Subcutaneous adipose tissue (tissue), 4 donors: ENCODE measurements around the gene TSC22D2. TPM values are rescaled to one million over a fixed set of nuclear protein-coding genes. Genes with fewer than 3 reads are reported as not detected.

Source experiments
- total RNA-seq, 4 donors: library from RNA; depleted of rRNA; stranded (reverse); fragments of >200 nt; gene quantifications; one replicate each; pipeline ENCODE4 v1.1.0, GENCODE V29; 2016
- TF ChIP-seq, protein P1 (sequence below): fragments of 450-650 bp; IDR thresholded peaks from one replicate; pipeline ENCODE4 v1.5.1; 2016; ENCODE audit warnings: low read depth, mild to moderate bottlenecking, control low read depth, antibody characterized with exemption, moderate library complexity

The TSC22D2 gene
- total RNA-seq, 4 donors from 2014 or later, result 11.2 to 36.5 (median 18.0) TPM

DNA sequence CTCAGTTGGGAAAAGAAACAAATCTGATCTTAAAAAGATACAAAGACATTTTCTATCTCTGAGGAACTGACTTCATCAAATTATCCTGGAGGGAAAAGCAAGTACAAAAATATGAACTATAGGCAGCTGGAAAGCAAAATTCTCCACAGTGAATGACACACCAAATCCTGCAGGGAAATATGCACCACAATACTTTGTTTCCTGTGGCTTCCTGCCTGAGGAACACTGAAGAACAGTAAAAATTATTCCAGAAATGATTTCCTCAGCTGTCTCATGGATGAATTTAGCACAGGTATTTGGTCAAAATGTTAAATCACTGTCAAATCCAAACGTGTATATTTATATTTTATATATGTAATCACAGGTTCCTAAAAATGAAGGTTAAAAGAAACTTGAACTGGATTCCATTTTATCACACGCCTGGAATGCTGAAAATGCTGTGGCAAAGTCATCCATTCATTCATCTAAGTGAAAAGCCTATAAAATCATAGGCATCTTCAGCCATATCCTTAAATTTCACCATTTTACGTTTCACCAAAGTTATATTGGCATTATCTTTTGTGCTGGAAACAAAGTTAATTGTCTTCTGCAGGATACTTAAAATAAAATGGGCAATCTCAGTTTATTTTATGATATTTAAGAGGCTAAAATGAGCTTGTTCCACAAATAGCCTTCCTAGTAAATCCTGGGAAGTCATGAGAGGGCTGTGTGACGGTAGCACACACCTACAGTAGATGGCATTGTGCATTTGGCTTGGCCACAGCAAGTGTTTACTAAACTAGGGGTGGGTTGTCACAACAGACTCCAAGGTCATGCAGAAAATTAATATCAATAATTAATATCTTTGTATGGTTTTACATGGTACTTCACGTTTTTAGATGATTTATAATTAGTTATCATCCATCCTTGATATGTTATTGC lies 19.3 kb upstream of the TSC22D2 start:
- TF ChIP-seq, protein P1, sequence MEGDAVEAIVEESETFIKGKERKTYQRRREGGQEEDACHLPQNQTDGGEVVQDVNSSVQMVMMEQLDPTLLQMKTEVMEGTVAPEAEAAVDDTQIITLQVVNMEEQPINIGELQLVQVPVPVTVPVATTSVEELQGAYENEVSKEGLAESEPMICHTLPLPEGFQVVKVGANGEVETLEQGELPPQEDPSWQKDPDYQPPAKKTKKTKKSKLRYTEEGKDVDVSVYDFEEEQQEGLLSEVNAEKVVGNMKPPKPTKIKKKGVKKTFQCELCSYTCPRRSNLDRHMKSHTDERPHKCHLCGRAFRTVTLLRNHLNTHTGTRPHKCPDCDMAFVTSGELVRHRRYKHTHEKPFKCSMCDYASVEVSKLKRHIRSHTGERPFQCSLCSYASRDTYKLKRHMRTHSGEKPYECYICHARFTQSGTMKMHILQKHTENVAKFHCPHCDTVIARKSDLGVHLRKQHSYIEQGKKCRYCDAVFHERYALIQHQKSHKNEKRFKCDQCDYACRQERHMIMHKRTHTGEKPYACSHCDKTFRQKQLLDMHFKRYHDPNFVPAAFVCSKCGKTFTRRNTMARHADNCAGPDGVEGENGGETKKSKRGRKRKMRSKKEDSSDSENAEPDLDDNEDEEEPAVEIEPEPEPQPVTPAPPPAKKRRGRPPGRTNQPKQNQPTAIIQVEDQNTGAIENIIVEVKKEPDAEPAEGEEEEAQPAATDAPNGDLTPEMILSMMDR, result no peak

DNA sequence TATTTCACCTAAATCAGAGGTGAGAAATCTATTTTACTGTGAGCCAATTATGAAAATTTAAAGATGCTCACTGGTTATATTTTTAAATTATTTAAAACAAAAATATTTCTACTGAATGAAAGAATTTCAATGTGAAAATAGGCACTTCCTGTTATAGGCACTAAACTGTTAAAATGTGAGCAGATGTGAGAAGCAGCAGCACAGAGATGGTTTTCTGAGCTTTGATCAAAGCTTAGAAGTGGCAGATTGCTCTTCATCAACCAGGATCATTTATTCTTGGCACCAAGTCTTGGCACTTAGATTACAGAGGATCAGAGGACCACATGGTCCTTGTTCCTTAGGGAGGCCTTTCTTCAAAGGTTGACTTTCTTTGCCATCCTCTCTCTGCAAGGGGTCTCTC lies 18.0 kb upstream of the TSC22D2 start:
- TF ChIP-seq, protein P1, result no peak

DNA sequence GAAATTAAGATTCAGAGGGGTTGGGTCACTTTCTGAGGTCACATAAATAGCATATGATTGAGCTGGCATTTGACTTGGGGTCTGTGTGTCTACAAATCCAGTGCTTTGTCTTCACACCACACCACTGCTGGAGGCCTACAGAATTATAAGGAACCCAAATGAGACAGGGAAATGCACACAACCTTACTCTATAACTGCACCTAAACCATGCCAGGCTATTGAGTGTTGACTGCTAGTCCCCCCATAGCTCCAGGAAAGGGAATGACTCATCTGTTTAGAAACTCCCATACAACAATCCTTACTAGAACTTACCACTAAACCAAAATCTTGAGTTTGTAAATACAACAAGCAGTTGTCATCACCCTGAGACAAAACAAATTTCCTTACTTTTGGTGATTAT lies 16.9 kb upstream of the TSC22D2 start:
- TF ChIP-seq, protein P1, result no peak

DNA sequence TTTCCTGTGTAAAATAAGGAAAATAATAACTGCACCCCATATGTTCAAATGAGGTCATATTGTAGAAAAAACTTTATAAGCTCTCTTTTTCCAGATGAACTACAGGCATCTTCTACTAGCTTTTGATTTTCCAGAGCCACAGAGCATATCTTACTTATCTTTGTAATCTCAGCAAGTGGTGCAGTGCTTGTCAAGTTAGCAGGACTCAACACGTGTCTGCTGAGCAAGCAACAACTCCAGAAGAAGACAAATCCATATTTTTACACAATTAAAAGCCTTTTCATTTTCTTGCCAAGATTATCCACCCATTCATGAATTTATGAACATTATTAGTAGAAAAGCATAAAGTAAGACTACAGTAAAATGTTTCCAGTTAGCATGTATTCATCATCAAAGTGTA lies 14.4 kb upstream of the TSC22D2 start:
- TF ChIP-seq, protein P1, result no peak

DNA sequence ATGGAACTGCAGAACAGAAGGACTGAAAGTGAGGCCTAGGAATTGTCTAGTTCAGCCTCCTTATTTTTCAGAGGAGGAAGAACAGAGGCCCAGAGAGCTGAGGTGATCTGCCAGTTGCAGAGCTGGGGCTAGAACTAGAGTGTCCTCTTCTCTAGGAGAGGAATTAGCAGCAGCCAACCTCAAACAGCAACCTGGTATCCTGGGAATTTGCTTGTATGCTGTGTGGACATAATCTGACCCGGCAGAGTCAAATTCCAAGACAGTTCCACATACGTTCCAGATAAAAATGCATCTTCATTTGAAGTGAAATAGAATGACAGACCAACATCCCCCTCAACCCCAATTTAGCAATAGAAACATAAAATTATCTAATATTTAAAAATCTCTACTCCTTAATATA lies 13.5 kb upstream of the TSC22D2 start:
- TF ChIP-seq, protein P1, result no peak

DNA sequence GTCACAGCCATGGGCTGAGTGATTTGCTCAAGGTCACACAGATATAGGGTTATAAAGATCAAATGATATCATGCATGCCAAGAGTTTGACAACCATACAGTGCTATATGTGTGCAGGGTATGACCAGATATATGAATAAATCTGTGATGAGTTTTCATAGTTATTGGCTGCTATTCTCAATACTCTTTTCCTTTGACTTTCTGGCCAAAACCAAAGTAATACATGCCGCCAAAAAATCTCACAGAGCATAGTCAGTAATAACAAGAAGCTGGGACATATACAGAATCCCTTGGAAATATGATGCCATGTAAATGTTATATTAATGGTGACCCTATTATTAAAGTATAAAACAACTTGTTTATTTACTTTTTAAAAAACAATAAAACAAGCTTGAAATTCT lies 11.6 kb upstream of the TSC22D2 start:
- TF ChIP-seq, protein P1, result no peak

DNA sequence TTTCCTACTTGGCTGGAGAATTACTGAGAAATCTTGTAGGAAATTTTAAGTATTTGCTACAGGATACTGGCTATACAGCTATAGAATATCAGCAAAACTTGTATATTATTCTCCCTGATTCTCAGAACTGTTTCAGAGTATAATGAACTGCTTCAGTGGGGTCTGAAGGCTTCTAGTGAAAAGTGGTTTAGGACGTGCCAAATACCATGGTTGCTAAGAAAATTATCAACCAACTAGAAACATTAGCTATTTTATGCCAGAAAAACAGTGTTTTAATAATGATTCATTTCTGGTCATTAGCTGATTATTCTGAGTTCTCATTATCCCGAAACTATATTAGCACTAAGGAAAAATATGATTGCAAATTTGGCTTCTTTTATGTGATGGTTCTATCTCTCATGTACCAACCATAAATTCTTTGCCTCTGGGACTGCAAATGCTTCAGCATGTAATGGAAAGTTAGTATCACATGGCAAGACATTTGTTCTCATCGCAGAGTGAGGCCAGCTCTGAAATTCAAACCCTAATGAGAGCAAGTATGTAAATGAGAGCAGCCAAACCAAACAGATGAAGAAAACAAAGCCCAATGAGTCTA lies 11.0 kb upstream of the TSC22D2 start:
- TF ChIP-seq, protein P1, result no peak
